GM19324 (cell line): Measurements from ENCODE around the gene TTLL12.
A peak's percentile ranks its signal among the peaks of the same experiment; 100 is the strongest.

ENCODE experiments used
- ATAC-seq: cut with Tn5 transposase; IDR thresholded peaks from one replicate; pipeline ENCODE4 v1.9.1; 2021; ENCODE audit warnings: mild to moderate bottlenecking, moderate library complexity; ENCODE audit not compliant: unreplicated experiment, low FRiP score

TTLL12 gene

GRCh38 chr22:43186272-43187170 lies at the start of gene TTLL12:
TTLL12 (minus strand) TSS chr22:43187134; CDS start chr22:43187069, 65 bp downstream.
- peak; percentile 66 for ATAC-seq

- no peak for ATAC-seq
Observed at GRCh38 chr22:43235445-43236409, 48.8 kb upstream of the TTLL12 start.

GRCh38 chr22:43234264-43234988 lies 47.5 kb upstream of the TTLL12 start:
- ATAC-seq: no peak

GRCh38 chr22:43233529-43233928 lies 46.6 kb upstream of the TTLL12 start:
- no peak for ATAC-seq

GRCh38 chr22:43232445-43232844 lies 45.5 kb upstream of the TTLL12 start:
- no peak for ATAC-seq

GRCh38 chr22:43231724-43232034 lies 44.7 kb upstream of the TTLL12 start:
- ATAC-seq: no peak

- ATAC-seq: no peak
Observed at GRCh38 chr22:43230971-43231723, 44.2 kb upstream of the TTLL12 start.

- no peak for ATAC-seq
Observed at GRCh38 chr22:43230571-43230970, 43.6 kb upstream of the TTLL12 start.

- no peak for ATAC-seq
Observed at GRCh38 chr22:43228863-43229262, 41.9 kb upstream of the TTLL12 start.

GRCh38 chr22:43228330-43228729 lies 41.4 kb upstream of the TTLL12 start:
- no peak for ATAC-seq

GRCh38 chr22:43227239-43227630 lies 40.3 kb upstream of the TTLL12 start:
- no peak for ATAC-seq

- ATAC-seq: no peak
Observed at GRCh38 chr22:43226377-43227238, 39.7 kb upstream of the TTLL12 start.

- ATAC-seq: no peak
Observed at GRCh38 chr22:43225609-43226008, 38.7 kb upstream of the TTLL12 start.

- no peak for ATAC-seq
Observed at GRCh38 chr22:43222987-43223386, 36.1 kb upstream of the TTLL12 start.

- ATAC-seq: no peak
Observed at GRCh38 chr22:43222262-43222661, 35.3 kb upstream of the TTLL12 start.

- ATAC-seq: no peak
Observed at GRCh38 chr22:43220625-43221380, 33.9 kb upstream of the TTLL12 start.

GRCh38 chr22:43218786-43219185 lies 31.9 kb upstream of the TTLL12 start:
- ATAC-seq: no peak

- ATAC-seq: no peak
Observed at GRCh38 chr22:43217285-43218030, 30.5 kb upstream of the TTLL12 start.
